ENCODE results near the gene CORO1C. TPM values are rescaled to one million over a fixed set of nuclear protein-coding genes. Genes with fewer than 3 reads are reported as not detected.
"Not testable (repeated sequence)": the region's sequence is repeated elsewhere in the genome, so short reads cannot be mapped to it uniquely, and the experiment has no call there.

The CORO1C gene
- total RNA-seq, 2 donors from 2014 or later, result 35.6 to 38.3 TPM

DNA sequence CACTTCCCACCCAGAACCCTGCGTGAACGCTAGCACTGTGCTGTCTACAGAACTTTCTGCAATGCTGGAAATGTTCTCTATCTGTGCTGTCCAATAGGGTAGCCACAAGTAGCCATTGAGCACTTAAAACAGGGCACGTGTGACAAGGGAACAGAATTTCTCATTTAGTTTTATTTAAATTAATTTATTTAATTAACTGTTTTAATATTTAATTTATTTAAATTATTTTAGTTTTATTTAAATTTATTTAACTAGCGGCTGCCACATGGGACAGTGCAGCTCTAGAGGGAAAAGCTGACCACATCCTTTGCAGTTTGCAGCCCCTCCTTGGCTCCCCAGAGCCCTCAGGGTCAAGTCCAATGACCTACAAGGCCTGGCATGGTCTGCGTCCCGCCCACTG lies 35.0 kb upstream of the CORO1C start:
- ATAC-seq (replicated peaks in 1 of 2) (no peak), DNase-seq (no peak)
- H3K4me1 Mint-ChIP-seq (ENCODE audit: low read depth), result peaks cover 4% of the 10 kb centered on the region
- H3K9me3 Mint-ChIP-seq, result no peaks in the 10 kb centered on the region
- H3K27me3 Mint-ChIP-seq (ENCODE audit: low read depth), result no peaks in the 10 kb centered on the region
- H3K4me3 Mint-ChIP-seq, result no peak overlapping the region
- no peak overlapping the region for H3K27ac Mint-ChIP-seq
- H3K36me3 Mint-ChIP-seq (ENCODE audit: insufficient read depth in 2 of 2), result no peaks in the 10 kb centered on the region

DNA sequence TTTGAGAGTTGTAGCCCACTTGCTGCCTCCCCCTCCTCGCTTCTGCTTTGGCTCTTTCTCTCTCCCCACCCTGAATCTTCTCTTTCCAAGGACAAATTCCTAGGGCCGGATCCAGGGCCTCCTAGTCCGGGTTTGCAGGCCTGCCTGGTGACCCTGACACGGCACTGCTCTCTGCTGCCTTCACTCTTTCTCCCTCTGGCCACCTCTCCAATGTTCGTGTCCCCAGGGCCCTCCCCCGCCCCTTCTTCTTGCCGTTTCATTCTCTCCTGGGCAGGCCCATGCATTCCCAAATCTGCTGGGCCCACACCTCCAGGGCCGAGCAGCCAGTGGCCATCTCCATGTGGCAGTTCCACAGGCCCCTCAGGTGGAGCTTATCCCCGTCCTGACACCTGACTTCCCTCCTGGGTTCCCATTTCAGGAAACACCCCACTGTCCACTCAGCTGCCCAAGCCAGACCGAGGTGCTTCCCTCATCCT lies 34.0 kb upstream of the CORO1C start:
- Mint-ChIP-seq H3K4me3 (no peak overlapping the region), H3K27me3 (ENCODE audit: low read depth) (no peaks in the 10 kb centered on the region), H3K9me3 (no peaks in the 10 kb centered on the region), H3K36me3 (ENCODE audit: insufficient read depth in 2 of 2) (no peaks in the 10 kb centered on the region), H3K4me1 (ENCODE audit: low read depth) (peaks cover 4% of the 10 kb centered on the region), H3K27ac (no peak overlapping the region)
- ATAC-seq (replicated peaks in 1 of 2) (no peak), DNase-seq (no peak)

DNA sequence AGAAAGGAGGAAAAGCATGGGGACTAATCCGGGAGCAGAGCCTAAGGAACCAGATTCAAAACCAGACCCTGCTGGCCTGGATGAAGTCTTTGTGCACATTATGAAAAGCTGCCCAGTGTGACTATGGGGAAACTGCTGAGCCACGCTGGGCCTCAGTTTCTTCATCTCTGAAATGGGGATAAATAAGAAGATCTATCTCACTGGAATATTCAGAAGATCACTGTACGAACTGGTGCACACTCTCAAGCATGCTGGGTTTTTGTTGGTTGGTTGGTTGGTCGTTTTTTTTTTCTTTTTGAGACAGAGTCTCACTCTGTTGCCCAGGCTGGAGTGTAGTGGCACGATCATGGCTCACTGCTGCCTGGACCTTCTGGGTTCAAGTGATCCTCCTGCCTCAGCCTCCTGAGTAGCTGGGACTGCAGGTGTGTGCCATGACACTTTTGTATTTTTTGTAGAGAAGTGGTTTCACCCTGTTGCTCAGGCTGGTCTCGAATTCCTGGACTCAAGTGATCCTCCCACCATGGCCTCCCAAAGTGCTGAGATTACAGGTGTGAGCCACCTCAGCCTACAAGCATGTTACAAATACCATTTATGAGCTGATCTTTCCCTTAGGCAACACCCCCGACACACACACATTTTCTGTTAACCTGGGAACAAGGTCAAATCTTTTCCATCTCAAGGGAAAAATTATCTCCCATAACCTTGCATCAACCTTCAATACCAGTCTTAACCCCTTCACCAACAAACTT lies 33.4 kb upstream of the CORO1C start:
- DNase-seq (no peak), ATAC-seq (replicated peaks in 1 of 2) (no peak)
- H3K4me1 Mint-ChIP-seq (ENCODE audit: low read depth), result peaks cover 4% of the 10 kb centered on the region
- H3K4me3 Mint-ChIP-seq, result no peak overlapping the region
- H3K9me3 Mint-ChIP-seq, result no peaks in the 10 kb centered on the region
- no peaks in the 10 kb centered on the region for H3K36me3 Mint-ChIP-seq (ENCODE audit: insufficient read depth in 2 of 2)
- no peaks in the 10 kb centered on the region for H3K27me3 Mint-ChIP-seq (ENCODE audit: low read depth)
- H3K27ac Mint-ChIP-seq, result no peak overlapping the region

DNA sequence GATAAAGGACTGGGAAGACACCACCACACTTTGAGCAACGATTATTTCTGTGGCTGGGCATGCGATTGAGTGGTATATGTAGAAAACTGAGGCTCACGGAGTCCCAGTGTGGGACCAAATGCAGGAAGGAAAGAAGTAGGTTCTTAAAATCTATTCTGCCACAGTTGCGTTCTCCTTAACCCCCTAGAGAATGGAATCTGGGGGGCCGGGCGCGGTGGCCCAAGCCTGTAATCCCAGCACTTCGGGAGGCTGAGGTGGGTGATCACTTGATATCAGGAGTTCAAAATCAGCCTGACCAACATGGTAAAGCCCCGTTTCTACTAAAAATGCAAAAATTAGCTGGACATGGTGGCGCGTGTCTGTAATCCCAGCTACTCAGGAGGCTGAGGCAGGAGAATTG lies 29.9 kb upstream of the CORO1C start:
- no peaks in the 10 kb centered on the region for H3K9me3 Mint-ChIP-seq
- no peak overlapping the region for H3K4me3 Mint-ChIP-seq
- H3K27ac Mint-ChIP-seq, result no peak overlapping the region
- no peak for ATAC-seq (replicated peaks in 1 of 2)
- no peak for DNase-seq
- no peaks in the 10 kb centered on the region for H3K36me3 Mint-ChIP-seq (ENCODE audit: insufficient read depth in 2 of 2)
- H3K27me3 Mint-ChIP-seq (ENCODE audit: low read depth), result no peaks in the 10 kb centered on the region
- no peaks in the 10 kb centered on the region for H3K4me1 Mint-ChIP-seq (ENCODE audit: low read depth)

GRCh38 chr12:108759924-108760323 lies 28.6 kb upstream of the CORO1C start:
- DNase-seq (no peak), ATAC-seq (replicated peaks in 1 of 2) (no peak)
- Mint-ChIP-seq H3K27me3 (ENCODE audit: low read depth) (no peaks in the 10 kb centered on the region), H3K4me1 (ENCODE audit: low read depth) (no peaks in the 10 kb centered on the region), H3K4me3 (no peak overlapping the region), H3K27ac (no peak overlapping the region), H3K36me3 (ENCODE audit: insufficient read depth in 2 of 2) (no peaks in the 10 kb centered on the region), H3K9me3 (no peaks in the 10 kb centered on the region)

DNA sequence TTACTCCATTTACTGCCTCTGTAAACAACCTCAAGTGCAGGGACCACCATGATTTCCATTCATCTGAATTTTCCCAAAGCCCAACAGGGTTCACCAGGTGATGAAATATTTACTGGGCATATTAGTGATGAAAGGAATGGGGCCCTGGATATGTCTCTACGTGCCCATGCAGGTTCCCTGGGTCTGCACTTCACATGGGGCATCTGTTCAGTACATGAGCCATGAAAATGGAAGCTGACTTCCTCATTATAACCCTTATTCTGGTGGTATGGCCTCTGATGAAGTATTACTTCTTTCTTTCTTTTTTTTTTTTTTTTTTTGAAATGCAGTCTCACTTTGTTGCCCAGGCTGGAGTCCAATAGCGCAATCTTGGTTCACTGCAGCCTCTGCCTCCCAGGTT lies 26.5 kb upstream of the CORO1C start:
- no peaks in the 10 kb centered on the region for H3K4me1 Mint-ChIP-seq (ENCODE audit: low read depth)
- DNase-seq (no peak), ATAC-seq (replicated peaks in 1 of 2) (no peak)
- no peaks in the 10 kb centered on the region for H3K36me3 Mint-ChIP-seq (ENCODE audit: insufficient read depth in 2 of 2)
- no peaks in the 10 kb centered on the region for H3K9me3 Mint-ChIP-seq
- H3K4me3 Mint-ChIP-seq, result no peak overlapping the region
- no peak overlapping the region for H3K27ac Mint-ChIP-seq
- H3K27me3 Mint-ChIP-seq (ENCODE audit: low read depth), result no peaks in the 10 kb centered on the region

GRCh38 chr12:108756421-108756820 lies 25.1 kb upstream of the CORO1C start:
- Mint-ChIP-seq H3K27ac (no peak overlapping the region), H3K4me3 (no peak overlapping the region), H3K4me1 (ENCODE audit: low read depth) (no peaks in the 10 kb centered on the region)

GRCh38 chr12:108755481-108755880 lies 24.2 kb upstream of the CORO1C start:
- Mint-ChIP-seq H3K27me3 (ENCODE audit: low read depth) (no peaks in the 10 kb centered on the region), H3K9me3 (no peaks in the 10 kb centered on the region), H3K4me3 (no peak overlapping the region), H3K4me1 (ENCODE audit: low read depth) (no peaks in the 10 kb centered on the region), H3K36me3 (ENCODE audit: insufficient read depth in 2 of 2) (no peaks in the 10 kb centered on the region), H3K27ac (no peak overlapping the region)
- DNase-seq, result no peak
- no peak for ATAC-seq (replicated peaks in 1 of 2)

More at GRCh38 chr12:108756421-108756820, 25.1 kb upstream of the CORO1C start:
- Mint-ChIP-seq H3K36me3 (ENCODE audit: insufficient read depth in 2 of 2) (no peaks in the 10 kb centered on the region), H3K9me3 (no peaks in the 10 kb centered on the region), H3K27me3 (ENCODE audit: low read depth) (no peaks in the 10 kb centered on the region)
- ATAC-seq (replicated peaks in 1 of 2) (no peak), DNase-seq (no peak)

GRCh38 chr12:108753976-108754375 lies 22.7 kb upstream of the CORO1C start:
- ATAC-seq (replicated peaks in 1 of 2) (no peak), DNase-seq (no peak)
- Mint-ChIP-seq H3K9me3 (no peaks in the 10 kb centered on the region), H3K4me1 (ENCODE audit: low read depth) (no peaks in the 10 kb centered on the region), H3K27ac (no peak overlapping the region), H3K36me3 (ENCODE audit: insufficient read depth in 2 of 2) (no peaks in the 10 kb centered on the region), H3K4me3 (no peak overlapping the region), H3K27me3 (ENCODE audit: low read depth) (no peaks in the 10 kb centered on the region)

GRCh38 chr12:108752387-108752786 lies 21.1 kb upstream of the CORO1C start:
- ATAC-seq (replicated peaks in 1 of 2) (no peak), DNase-seq (no peak)
- no peaks in the 10 kb centered on the region for H3K4me1 Mint-ChIP-seq (ENCODE audit: low read depth)
- H3K27me3 Mint-ChIP-seq (ENCODE audit: low read depth), result no peaks in the 10 kb centered on the region
- no peaks in the 10 kb centered on the region for H3K36me3 Mint-ChIP-seq (ENCODE audit: insufficient read depth in 2 of 2)
- no peak overlapping the region for H3K4me3 Mint-ChIP-seq
- H3K9me3 Mint-ChIP-seq, result peaks cover 0 to 3% of the 10 kb centered on the region in 2 donors
- H3K27ac Mint-ChIP-seq, result no peak overlapping the region

- peaks cover 0 to 4% of the 10 kb centered on the region in 2 donors for H3K9me3 Mint-ChIP-seq
- H3K27me3 Mint-ChIP-seq (ENCODE audit: low read depth), result no peaks in the 10 kb centered on the region
- H3K36me3 Mint-ChIP-seq (ENCODE audit: insufficient read depth in 2 of 2), result no peaks in the 10 kb centered on the region
- H3K27ac Mint-ChIP-seq, result no peak overlapping the region
- H3K4me1 Mint-ChIP-seq (ENCODE audit: low read depth), result no peaks in the 10 kb centered on the region
- DNase-seq, result no peak
- H3K4me3 Mint-ChIP-seq, result no peak overlapping the region
- no peak for ATAC-seq (replicated peaks in 1 of 2)
These were observed 20.5 kb upstream of the CORO1C start for GRCh38 chr12:108751821-108752220.

- not testable (repeated sequence) for H3K4me1 Mint-ChIP-seq (ENCODE audit: low read depth); H3K27me3 Mint-ChIP-seq (ENCODE audit: low read depth); H3K27ac Mint-ChIP-seq; H3K4me3 Mint-ChIP-seq; DNase-seq; H3K9me3 Mint-ChIP-seq; ATAC-seq (replicated peaks in 1 of 2); H3K36me3 Mint-ChIP-seq (ENCODE audit: insufficient read depth in 2 of 2)
These were observed 19.7 kb upstream of the CORO1C start for GRCh38 chr12:108751003-108751402.

- no peak overlapping the region for H3K27ac Mint-ChIP-seq
- peaks cover 0 to 4% of the 10 kb centered on the region in 2 donors for H3K9me3 Mint-ChIP-seq
- no peaks in the 10 kb centered on the region for H3K27me3 Mint-ChIP-seq (ENCODE audit: low read depth)
- no peaks in the 10 kb centered on the region for H3K4me1 Mint-ChIP-seq (ENCODE audit: low read depth)
- DNase-seq, result no peak
- ATAC-seq (replicated peaks in 1 of 2), result no peak
- no peak overlapping the region for H3K4me3 Mint-ChIP-seq
- no peaks in the 10 kb centered on the region for H3K36me3 Mint-ChIP-seq (ENCODE audit: insufficient read depth in 2 of 2)
These were observed 19.2 kb upstream of the CORO1C start for GRCh38 chr12:108750526-108750925.

- no peak for DNase-seq
- Mint-ChIP-seq H3K4me1 (ENCODE audit: low read depth) (no peaks in the 10 kb centered on the region), H3K27me3 (ENCODE audit: low read depth) (no peaks in the 10 kb centered on the region), H3K4me3 (no peak overlapping the region), H3K36me3 (ENCODE audit: insufficient read depth in 2 of 2) (no peaks in the 10 kb centered on the region), H3K27ac (no peak overlapping the region), H3K9me3 (peaks cover 0 to 4% of the 10 kb centered on the region in 2 donors)
- no peak for ATAC-seq (replicated peaks in 1 of 2)
These were observed 16.2 kb upstream of the CORO1C start for GRCh38 chr12:108747563-108747962.
